Measurements from ENCODE around the gene CAPS2. TPM values are rescaled to one million over a fixed set of nuclear protein-coding genes. Genes with fewer than 3 reads are reported as not detected.

The CAPS2 gene
- total RNA-seq, 1 experiment from 2014 or later: 18.3 TPM

GRCh38 chr12:75360920-75361319 lies 30.8 kb upstream of the CAPS2 start:
- Histone ChIP-seq H4K20me1 (ENCODE audit: insufficient read depth) (no peaks in the 10 kb centered on the region), H3K9me2 (ENCODE audit: insufficient read depth) (no peaks in the 10 kb centered on the region), H3K27ac (ENCODE audit: low read depth, low read length) (no peak overlapping the region), H2AFZ (ENCODE audit: low read depth, low read length, poor library complexity, severe bottlenecking) (no peak overlapping the region), H3K36me3 (ENCODE audit: control insufficient read depth in 1 of 2, insufficient read depth in 2 of 2, low read length in 2 of 2) (no peaks in the 10 kb centered on the region), H3K4me2 (ENCODE audit: low read length) (no peak overlapping the region), H3K79me2 (ENCODE audit: insufficient read depth, low read length) (no peaks in the 10 kb centered on the region), H3K9ac (ENCODE audit: low read length) (no peak overlapping the region), H3K4me3 (replicated peaks in 1 of 2; ENCODE audit: low read depth in 1 of 2, low read length in 2 of 2) (no peak overlapping the region), H3K9me3 (ENCODE audit: control insufficient read depth in 1 of 2, insufficient read depth in 1 of 2, low read depth in 1 of 2, low read length in 2 of 2) (peaks cover 0 to 5% of the 10 kb centered on the region in 2 experiments; a peak in 1 of 4 replicates), H3K27me3 (ENCODE audit: insufficient read depth, low read length) (no peaks in the 10 kb centered on the region), H3K4me1 (ENCODE audit: control insufficient read depth in 1 of 2, insufficient read depth in 2 of 2, low read length in 2 of 2) (no peaks in the 10 kb centered on the region)
- RAD21 ChIA-PET (ENCODE audit: low non-redundant PET in 1 of 2, low total read pairs in 2 of 2, uncharacterized antibody in 2 of 2, unreplicated experiment in 2 of 2): no interaction called here
- no peak for DNase-seq (ENCODE audit: low read depth, low spot score)
- TF ChIP-seq SP1 (IDR thresholded peaks at IDR 0.05; ENCODE audit: low read depth) (no peak), CTCF (IDR thresholded peaks at IDR 0.05 in 2 of 3, conservative IDR thresholded peaks at IDR 0.05 in 1 of 3; ENCODE audit: borderline replicate concordance in 1 of 3, insufficient read depth in 1 of 3, low read depth in 2 of 3, low read length in 2 of 3) (no peak), CBX3 (IDR thresholded peaks at IDR 0.05; ENCODE audit: low read depth) (no peak), YY1 (IDR thresholded peaks at IDR 0.05; ENCODE audit: extremely low read depth, insufficient replicate concordance, low read depth, low read length) (no peak)
- CTCF ChIA-PET: no interaction called here
- intact Hi-C loops (cut with micrococcal nuclease): no loop called here
- no peak for ATAC-seq
- BruUV-seq (replicated peaks): no TSS peak
- POLR2A ChIA-PET: no interaction called here

GRCh38 chr12:75354011-75354410 lies 23.9 kb upstream of the CAPS2 start:
- Histone ChIP-seq H3K27me3 (ENCODE audit: insufficient read depth, low read length) (no peaks in the 10 kb centered on the region), H3K79me2 (ENCODE audit: insufficient read depth, low read length) (no peaks in the 10 kb centered on the region), H4K20me1 (ENCODE audit: insufficient read depth) (no peaks in the 10 kb centered on the region), H3K9ac (ENCODE audit: low read length) (no peak overlapping the region), H2AFZ (ENCODE audit: low read depth, low read length, poor library complexity, severe bottlenecking) (no peak overlapping the region), H3K4me3 (replicated peaks in 1 of 2; ENCODE audit: low read depth in 1 of 2, low read length in 2 of 2) (no peak overlapping the region), H3K4me1 (ENCODE audit: control insufficient read depth in 1 of 2, insufficient read depth in 2 of 2, low read length in 2 of 2) (peaks cover under 1 to 3% of the 10 kb centered on the region in 2 experiments; a peak in 2 of 4 replicates), H3K4me2 (ENCODE audit: low read length) (no peak overlapping the region), H3K36me3 (ENCODE audit: control insufficient read depth in 1 of 2, insufficient read depth in 2 of 2, low read length in 2 of 2) (no peaks in the 10 kb centered on the region), H3K9me3 (ENCODE audit: control insufficient read depth in 1 of 2, insufficient read depth in 1 of 2, low read depth in 1 of 2, low read length in 2 of 2) (no peaks in the 10 kb centered on the region; a peak in 1 of 4 replicates), H3K9me2 (ENCODE audit: insufficient read depth) (no peaks in the 10 kb centered on the region), H3K27ac (ENCODE audit: low read depth, low read length) (no peak overlapping the region)
- intact Hi-C loops (cut with micrococcal nuclease): no loop called here
- CTCF ChIA-PET: no interaction called here
- POLR2A ChIA-PET: no interaction called here
- no peak for DNase-seq (ENCODE audit: low read depth, low spot score)
- ATAC-seq: no peak
- RAD21 ChIA-PET (ENCODE audit: low non-redundant PET in 1 of 2, low total read pairs in 2 of 2, uncharacterized antibody in 2 of 2, unreplicated experiment in 2 of 2): no interaction called here
- BruUV-seq (replicated peaks): no TSS peak
- no peak for TF ChIP-seq YY1 (IDR thresholded peaks at IDR 0.05; ENCODE audit: extremely low read depth, insufficient replicate concordance, low read depth, low read length)
- no peak for TF ChIP-seq ATF3 (IDR thresholded peaks at IDR 0.05)
- TF ChIP-seq SRF (IDR thresholded peaks at IDR 0.05; ENCODE audit: low read depth): no peak
- no peak for TF ChIP-seq FOSL1 (IDR thresholded peaks at IDR 0.05; ENCODE audit: low read depth)
- TF ChIP-seq JUND (IDR thresholded peaks at IDR 0.05): no peak
- no peak for TF ChIP-seq CTCF (IDR thresholded peaks at IDR 0.05 in 2 of 3, conservative IDR thresholded peaks at IDR 0.05 in 1 of 3; ENCODE audit: borderline replicate concordance in 1 of 3, insufficient read depth in 1 of 3, low read depth in 2 of 3, low read length in 2 of 3)
- TF ChIP-seq POLR2AphosphoS5 (IDR thresholded peaks at IDR 0.05; ENCODE audit: low read depth, low read length): no peak
- TF ChIP-seq REST (IDR thresholded peaks at IDR 0.05; ENCODE audit: low read depth): no peak
- TF ChIP-seq MAX (IDR thresholded peaks at IDR 0.05): no peak
- TF ChIP-seq ZFX (IDR thresholded peaks at IDR 0.05): no peak
- TF ChIP-seq SP1 (IDR thresholded peaks at IDR 0.05; ENCODE audit: low read depth): no peak
